ENCODE measurements around the gene SCART1. TPM values are rescaled to one million over a fixed set of nuclear protein-coding genes. Genes with fewer than 3 reads are reported as not detected.

Gene SCART1
- total and polyA plus RNA-seq, 8 donors: 1.2 to 3.3 (median 2.4) TPM

GRCh38 chr10:133458021-133458709 lies 4.4 kb downstream of the SCART1 start:
- Histone ChIP-seq H3K4me1 (no peaks in the 10 kb centered on the region), H3K27ac (no peak overlapping the region), H3K27me3 (no peaks in the 10 kb centered on the region), H3K36me3 (no peaks in the 10 kb centered on the region), H3K9me3 (no peaks in the 10 kb centered on the region), H3K4me3 (no peak overlapping the region)
- TF ChIP-seq CTCF (IDR thresholded peaks at IDR 0.05): no peak
- no peak for ATAC-seq
- intact Hi-C loops (cut with DNase I): no loop called here
- peak in 1 of 4 donors; percentile 73 for DNase-seq

GRCh38 chr10:133458710-133459453 lies 5.1 kb downstream of the SCART1 start:
- Histone ChIP-seq H3K27me3 (no peaks in the 10 kb centered on the region), H3K36me3 (no peaks in the 10 kb centered on the region), H3K4me1 (no peaks in the 10 kb centered on the region), H3K9me3 (no peaks in the 10 kb centered on the region), H3K4me3 (no peak overlapping the region), H3K27ac (no peak overlapping the region)
- no peak for TF ChIP-seq CTCF (IDR thresholded peaks at IDR 0.05)
- ATAC-seq (no peak), DNase-seq (peak in 1 of 4 donors; percentile 77)
- intact Hi-C loops (cut with DNase I): no loop called here

GRCh38 chr10:133459454-133460207 lies 5.9 kb downstream of the SCART1 start:
- H3K36me3 ChIP-seq: no peaks in the 10 kb centered on the region
- H3K9me3 ChIP-seq: no peaks in the 10 kb centered on the region
- no peak overlapping the region for H3K4me3 ChIP-seq
- no peak for TF ChIP-seq CTCF (IDR thresholded peaks at IDR 0.05)
- peak in 2 of 4 donors; percentile 19 to 79 for DNase-seq
- no peak overlapping the region for H3K27ac ChIP-seq
- intact Hi-C loops (cut with DNase I): no loop called here
- ATAC-seq: no peak
- H3K4me1 ChIP-seq: no peaks in the 10 kb centered on the region
- H3K27me3 ChIP-seq: peaks cover 0 to 2% of the 10 kb centered on the region in 2 donors

GRCh38 chr10:133460208-133460769 lies 6.5 kb downstream of the SCART1 start:
- H3K27ac ChIP-seq: no peak overlapping the region
- intact Hi-C loops (cut with DNase I): no loop called here
- ATAC-seq: no peak
- no peak overlapping the region for H3K4me3 ChIP-seq
- H3K27me3 ChIP-seq: peaks cover 0 to 8% of the 10 kb centered on the region in 2 donors
- no peaks in the 10 kb centered on the region for H3K9me3 ChIP-seq
- peak in 1 of 4 donors; percentile 46 for DNase-seq
- H3K36me3 ChIP-seq: no peaks in the 10 kb centered on the region
- H3K4me1 ChIP-seq: no peaks in the 10 kb centered on the region
- TF ChIP-seq CTCF (IDR thresholded peaks at IDR 0.05): no peak

Measured in left lung (tissue), 10 donors.